ENCODE results near the gene FN1.

Gene FN1

DNA sequence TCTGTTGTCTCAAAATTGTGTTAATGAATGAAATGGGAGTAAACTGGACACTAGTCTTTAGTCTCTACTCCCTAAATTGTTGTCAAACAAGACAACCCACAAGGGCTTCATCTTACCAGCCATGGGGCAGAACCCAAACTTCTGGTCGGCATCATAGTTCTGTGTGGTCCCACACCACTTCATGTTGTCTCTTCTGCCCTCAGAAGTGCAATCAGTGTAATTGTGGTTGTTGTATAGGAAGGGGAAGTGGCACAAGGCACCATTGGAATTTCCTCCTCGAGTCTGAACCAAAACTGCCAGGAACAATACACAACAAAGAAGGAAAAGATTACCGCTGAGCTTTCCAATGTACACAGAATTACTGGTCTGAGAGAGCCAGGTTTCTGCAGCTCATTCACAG is 12.6 kb downstream of the FN1 start:
- DNase-seq (ENCODE audit: low spot score), result no peak
- H3K27ac Mint-ChIP-seq, result no peak overlapping the region
- H3K4me1 Mint-ChIP-seq (ENCODE audit: low read depth), result no peaks in the 10 kb centered on the region
- H3K9me3 Mint-ChIP-seq, result no peaks in the 10 kb centered on the region
- H3K36me3 Mint-ChIP-seq (ENCODE audit: low read depth), result no peaks in the 10 kb centered on the region
- H3K4me3 Mint-ChIP-seq, result no peak overlapping the region
- peaks cover 16% of the 10 kb centered on the region for H3K27me3 Mint-ChIP-seq (ENCODE audit: low read depth)

DNA sequence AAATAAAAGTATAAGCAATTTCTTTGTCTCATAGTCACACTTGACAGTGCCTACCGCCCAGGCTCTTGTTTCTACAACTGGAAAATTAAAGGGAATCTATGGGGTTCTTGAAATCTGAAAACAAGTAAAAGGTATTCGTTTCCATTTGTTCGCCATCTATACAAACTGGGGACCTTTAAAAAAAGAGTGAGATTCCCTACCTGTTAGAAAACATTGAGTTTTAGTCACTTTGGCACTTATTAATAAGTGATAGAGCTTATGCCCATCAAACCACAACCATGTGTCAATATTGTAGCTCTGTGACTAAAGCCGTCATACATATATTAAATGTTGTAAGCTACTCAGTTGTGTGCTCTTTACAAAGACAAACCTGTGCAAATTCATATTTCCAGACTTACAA is 13.2 kb downstream of the FN1 start:
- Mint-ChIP-seq H3K4me3 (no peak overlapping the region), H3K4me1 (ENCODE audit: low read depth) (no peaks in the 10 kb centered on the region), H3K27ac (no peak overlapping the region), H3K9me3 (no peaks in the 10 kb centered on the region), H3K36me3 (ENCODE audit: low read depth) (no peaks in the 10 kb centered on the region), H3K27me3 (ENCODE audit: low read depth) (peaks cover 14% of the 10 kb centered on the region)
- DNase-seq (ENCODE audit: low spot score), result no peak

DNA sequence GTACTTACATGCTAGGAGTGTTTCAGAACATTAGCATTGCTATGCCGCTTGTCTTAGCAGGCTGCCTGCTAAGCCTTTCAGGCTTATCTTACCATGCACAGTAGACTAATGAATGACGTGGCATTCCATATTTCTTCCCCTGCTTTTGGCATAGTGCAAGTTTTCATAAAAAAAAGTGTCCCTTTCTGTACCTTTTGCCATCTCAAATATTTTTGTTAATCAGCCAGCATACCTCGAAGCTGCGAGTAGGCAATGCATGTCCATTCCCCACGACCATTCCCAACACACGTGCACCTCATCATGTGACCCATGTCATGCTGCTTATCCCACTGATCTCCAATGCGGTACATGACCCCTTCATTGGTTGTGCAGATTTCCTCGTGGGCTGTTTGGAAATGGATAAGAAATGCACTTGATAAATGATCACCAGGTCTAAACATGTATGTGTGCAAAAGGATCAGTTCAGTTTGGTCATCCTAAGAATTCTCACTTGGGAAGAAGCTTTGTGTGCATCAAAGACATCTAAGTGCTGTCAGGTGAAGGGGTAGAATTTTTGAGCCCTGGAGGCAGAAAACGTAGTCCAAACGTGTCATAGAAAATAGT is 13.9 kb downstream of the FN1 start:
- no peak for DNase-seq (ENCODE audit: low spot score)
- Mint-ChIP-seq H3K4me1 (ENCODE audit: low read depth) (no peaks in the 10 kb centered on the region), H3K9me3 (no peaks in the 10 kb centered on the region), H3K27ac (no peak overlapping the region), H3K36me3 (ENCODE audit: low read depth) (no peaks in the 10 kb centered on the region), H3K27me3 (ENCODE audit: low read depth) (peaks cover 16% of the 10 kb centered on the region), H3K4me3 (no peak overlapping the region)

DNA sequence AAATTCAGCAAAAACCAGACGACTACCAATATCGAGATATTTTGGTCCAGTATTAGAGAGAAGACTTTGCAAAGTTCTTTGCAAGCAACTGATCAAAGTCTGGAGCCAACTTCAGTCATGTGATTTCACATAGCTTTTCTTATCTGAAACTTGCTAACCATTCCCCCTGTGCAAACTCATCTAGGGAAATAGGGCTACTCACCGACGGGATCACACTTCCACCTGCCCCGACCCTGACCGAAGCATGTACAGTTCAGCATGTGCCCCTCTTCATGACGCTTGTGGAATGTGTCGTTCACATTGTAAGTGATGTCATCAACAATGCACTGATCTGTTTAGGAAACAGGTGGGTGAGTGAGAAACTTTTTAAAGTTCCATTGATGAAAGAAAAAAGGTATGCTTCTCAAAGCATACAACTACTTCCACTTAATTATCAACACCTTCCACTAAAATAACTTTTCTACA is 15.4 kb downstream of the FN1 start:
- H3K27me3 Mint-ChIP-seq (ENCODE audit: low read depth), result peaks cover 16% of the 10 kb centered on the region
- H3K4me1 Mint-ChIP-seq (ENCODE audit: low read depth), result no peaks in the 10 kb centered on the region
- no peak overlapping the region for H3K4me3 Mint-ChIP-seq
- no peaks in the 10 kb centered on the region for H3K36me3 Mint-ChIP-seq (ENCODE audit: low read depth)
- no peaks in the 10 kb centered on the region for H3K9me3 Mint-ChIP-seq
- DNase-seq (ENCODE audit: low spot score), result no peak
- H3K27ac Mint-ChIP-seq, result no peak overlapping the region

DNA sequence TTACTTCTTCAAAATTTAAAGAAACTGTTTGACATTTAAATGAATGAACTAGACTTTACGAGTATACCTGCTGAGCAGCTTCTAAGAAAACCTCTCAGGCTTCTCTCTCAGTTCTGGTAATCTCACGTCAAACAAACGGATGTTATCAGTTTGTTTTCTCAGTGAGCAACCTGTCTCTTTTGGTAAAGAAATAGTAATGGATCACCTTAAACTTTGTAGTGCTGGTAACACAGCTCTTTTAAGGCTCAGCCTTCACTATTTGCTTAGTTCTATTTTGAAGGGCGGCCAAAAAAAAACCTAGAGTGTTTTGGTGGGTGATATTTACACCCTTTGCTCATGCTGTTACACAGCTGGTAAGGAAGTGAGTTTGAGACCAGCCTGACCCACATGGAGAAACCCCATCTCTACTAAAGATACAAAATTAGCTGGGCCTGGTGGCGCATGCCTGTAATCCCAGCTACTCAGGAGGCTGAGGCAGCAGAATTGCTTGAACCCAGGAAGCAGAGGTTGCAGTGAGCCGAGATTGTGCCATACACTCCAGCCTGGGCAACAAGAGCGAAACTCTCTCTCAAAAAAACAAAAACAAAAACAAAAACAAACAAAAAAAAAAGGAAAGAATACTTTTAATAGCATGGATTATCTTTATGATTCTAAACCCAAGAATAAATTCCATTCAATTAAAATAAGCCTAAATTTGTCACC is 15.9 kb downstream of the FN1 start:
- no peaks in the 10 kb centered on the region for H3K9me3 Mint-ChIP-seq
- no peak overlapping the region for H3K4me3 Mint-ChIP-seq
- H3K27me3 Mint-ChIP-seq (ENCODE audit: low read depth), result peaks cover 14% of the 10 kb centered on the region
- H3K27ac Mint-ChIP-seq, result no peak overlapping the region
- no peaks in the 10 kb centered on the region for H3K36me3 Mint-ChIP-seq (ENCODE audit: low read depth)
- H3K4me1 Mint-ChIP-seq (ENCODE audit: low read depth), result no peaks in the 10 kb centered on the region
- no peak for DNase-seq (ENCODE audit: low spot score)

DNA sequence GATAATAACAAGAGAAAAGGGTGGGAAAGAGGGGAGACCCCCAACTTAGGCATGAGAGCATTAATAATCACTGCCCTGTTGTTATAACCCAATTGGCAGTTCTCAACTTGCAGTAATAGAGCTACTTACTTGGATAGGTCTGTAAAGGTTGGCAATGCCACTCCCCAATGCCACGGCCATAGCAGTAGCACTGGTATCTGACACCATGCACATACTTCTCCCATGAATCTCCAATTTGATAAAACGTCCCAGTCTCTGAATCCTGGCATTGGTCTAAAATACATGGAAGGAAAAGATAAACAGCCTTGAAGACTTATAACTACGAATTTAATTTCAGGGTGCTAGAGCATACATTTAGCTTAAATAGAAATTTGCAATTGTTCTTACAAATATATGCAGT is 16.8 kb downstream of the FN1 start:
- Mint-ChIP-seq H3K9me3 (no peaks in the 10 kb centered on the region), H3K4me3 (no peak overlapping the region), H3K4me1 (ENCODE audit: low read depth) (no peaks in the 10 kb centered on the region), H3K27ac (no peak overlapping the region), H3K27me3 (ENCODE audit: low read depth) (peaks cover 18% of the 10 kb centered on the region), H3K36me3 (ENCODE audit: low read depth) (no peaks in the 10 kb centered on the region)
- no peak for DNase-seq (ENCODE audit: low spot score)

DNA sequence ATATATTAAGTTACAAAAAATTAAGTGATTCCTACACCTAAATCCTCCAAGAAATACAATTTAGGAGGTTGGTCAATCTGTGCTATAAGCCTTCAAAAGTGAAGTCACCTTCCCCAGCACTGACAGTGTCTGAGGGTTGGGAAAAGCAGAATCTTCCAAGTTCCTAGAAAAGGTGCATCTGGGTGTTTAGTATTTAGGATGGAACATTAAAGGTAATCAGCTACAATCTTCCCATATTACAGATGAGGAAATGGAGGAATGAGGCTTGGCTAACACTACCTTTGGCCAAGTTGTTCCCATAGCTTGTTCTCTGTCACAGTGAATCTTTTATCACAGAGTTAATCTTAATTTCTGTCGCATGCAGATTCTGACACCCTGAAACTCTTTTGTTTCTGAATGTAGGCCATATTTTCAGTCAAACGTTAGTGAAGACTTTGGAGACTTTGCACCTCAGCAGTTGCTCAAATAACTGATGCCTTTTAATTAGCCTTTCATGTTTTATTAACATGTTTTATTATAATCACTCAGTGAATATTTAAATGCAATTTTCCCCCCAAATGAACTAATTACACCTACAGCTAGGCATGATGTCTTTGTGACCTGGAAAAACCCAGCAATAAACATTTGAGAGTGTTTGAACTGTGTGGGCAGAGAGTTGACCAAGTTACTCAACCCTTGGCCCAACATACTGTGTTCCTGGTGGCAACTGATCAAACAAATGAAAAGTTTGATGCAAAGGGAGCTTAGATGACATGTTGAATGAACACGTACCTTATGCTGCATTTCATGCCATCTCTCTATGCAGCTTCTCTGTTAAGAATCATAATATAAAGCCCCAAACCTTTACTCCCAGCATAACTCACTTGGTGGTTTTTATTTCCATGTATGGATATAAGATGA is 17.6 kb downstream of the FN1 start:
- Mint-ChIP-seq H3K27me3 (ENCODE audit: low read depth) (peaks cover 24% of the 10 kb centered on the region), H3K4me1 (ENCODE audit: low read depth) (no peaks in the 10 kb centered on the region), H3K9me3 (no peaks in the 10 kb centered on the region), H3K4me3 (no peak overlapping the region), H3K36me3 (ENCODE audit: low read depth) (no peaks in the 10 kb centered on the region), H3K27ac (no peak overlapping the region)
- DNase-seq (ENCODE audit: low spot score), result no peak

DNA sequence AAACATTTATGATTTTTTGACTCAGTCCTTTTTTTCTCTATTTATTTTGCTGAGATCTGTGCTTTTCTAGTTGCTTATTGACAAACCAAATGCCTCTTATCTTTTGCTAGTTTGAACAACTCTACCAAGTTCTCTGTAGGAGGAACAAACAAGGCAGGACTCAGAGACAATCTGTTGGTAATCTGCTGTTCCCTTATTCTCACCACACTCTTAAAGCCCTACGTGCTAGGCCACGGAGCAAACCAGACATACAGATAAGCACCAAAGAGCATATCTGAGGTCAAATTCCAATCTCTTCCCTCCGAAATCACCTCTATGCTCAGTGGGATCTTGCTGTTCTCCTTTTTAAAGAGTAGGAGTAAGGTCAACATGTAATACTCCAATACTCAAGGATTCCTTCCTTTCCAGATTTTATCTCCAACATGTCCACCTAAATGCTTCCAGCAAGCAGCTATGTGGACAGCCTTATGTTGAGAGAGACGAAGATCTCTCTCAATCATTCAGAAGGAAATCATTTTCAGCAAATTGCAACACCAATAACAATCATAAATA is 18.4 kb downstream of the FN1 start:
- H3K27me3 Mint-ChIP-seq (ENCODE audit: low read depth), result peaks cover 21% of the 10 kb centered on the region
- H3K36me3 Mint-ChIP-seq (ENCODE audit: low read depth), result no peaks in the 10 kb centered on the region
- H3K4me1 Mint-ChIP-seq (ENCODE audit: low read depth), result no peaks in the 10 kb centered on the region
- DNase-seq (ENCODE audit: low spot score), result no peak
- H3K27ac Mint-ChIP-seq, result no peak overlapping the region
- no peaks in the 10 kb centered on the region for H3K9me3 Mint-ChIP-seq
- H3K4me3 Mint-ChIP-seq, result no peak overlapping the region

DNA sequence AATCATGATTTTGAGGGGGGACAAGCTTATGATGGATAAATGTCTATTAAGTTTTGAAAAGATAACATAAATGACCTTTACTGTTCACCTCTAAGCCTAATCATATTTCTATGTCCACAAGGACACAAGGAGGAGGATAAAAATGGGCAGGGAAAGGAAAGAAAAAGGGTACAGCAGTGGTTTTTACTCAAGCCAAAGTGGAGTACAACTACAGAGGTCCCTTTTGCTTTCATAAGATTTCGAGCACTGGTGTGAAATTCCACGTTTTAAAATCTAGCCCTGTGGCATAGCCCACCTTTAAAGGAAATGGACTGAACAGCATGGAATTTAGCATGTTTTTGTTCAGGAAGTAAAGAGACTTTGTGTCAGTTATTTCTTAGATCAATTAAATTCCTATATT is 19.2 kb downstream of the FN1 start:
- H3K4me3 Mint-ChIP-seq, result no peak overlapping the region
- H3K36me3 Mint-ChIP-seq (ENCODE audit: low read depth), result no peaks in the 10 kb centered on the region
- H3K27me3 Mint-ChIP-seq (ENCODE audit: low read depth), result peaks cover 15% of the 10 kb centered on the region
- no peaks in the 10 kb centered on the region for H3K4me1 Mint-ChIP-seq (ENCODE audit: low read depth)
- DNase-seq (ENCODE audit: low spot score), result no peak
- no peaks in the 10 kb centered on the region for H3K9me3 Mint-ChIP-seq
- no peak overlapping the region for H3K27ac Mint-ChIP-seq

DNA sequence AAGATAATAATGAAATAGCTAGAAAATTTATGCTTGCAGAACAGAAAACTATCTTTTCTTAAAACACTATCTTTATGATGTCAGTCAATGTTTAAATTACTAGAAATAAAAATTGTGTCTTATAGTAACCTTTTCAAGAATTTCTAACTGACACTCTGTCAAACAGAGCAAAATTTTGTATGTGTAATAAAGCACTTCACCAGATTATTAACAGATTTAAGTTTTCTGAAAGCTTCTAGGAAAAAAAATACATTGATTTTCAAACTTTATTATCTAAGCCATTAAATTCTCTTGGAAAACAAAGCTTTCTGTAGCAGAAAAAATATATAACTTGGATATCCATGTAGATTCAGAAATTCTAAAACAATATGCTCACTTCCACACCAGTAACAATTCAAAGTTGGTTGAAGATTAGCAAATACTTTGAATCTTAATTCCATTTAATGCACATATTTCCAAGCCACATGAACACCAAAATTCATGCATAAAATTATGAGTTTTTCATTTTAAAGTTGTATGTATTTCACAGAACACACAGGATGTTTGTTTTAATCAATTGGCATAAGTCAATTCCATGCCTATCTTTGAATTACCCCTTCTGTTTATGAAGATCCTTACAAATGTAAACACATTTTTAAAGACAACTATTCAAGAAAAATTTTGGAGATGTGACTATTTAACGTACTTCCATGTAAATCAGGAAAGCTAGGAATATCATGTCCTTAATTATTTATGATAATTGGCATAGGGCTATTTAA is 19.9 kb downstream of the FN1 start:
- H3K9me3 Mint-ChIP-seq, result no peaks in the 10 kb centered on the region
- DNase-seq (ENCODE audit: low spot score), result no peak
- no peak overlapping the region for H3K27ac Mint-ChIP-seq
- H3K4me3 Mint-ChIP-seq, result no peak overlapping the region
- H3K27me3 Mint-ChIP-seq (ENCODE audit: low read depth), result peaks cover 15% of the 10 kb centered on the region
- H3K4me1 Mint-ChIP-seq (ENCODE audit: low read depth), result no peaks in the 10 kb centered on the region
- H3K36me3 Mint-ChIP-seq (ENCODE audit: low read depth), result no peaks in the 10 kb centered on the region

DNA sequence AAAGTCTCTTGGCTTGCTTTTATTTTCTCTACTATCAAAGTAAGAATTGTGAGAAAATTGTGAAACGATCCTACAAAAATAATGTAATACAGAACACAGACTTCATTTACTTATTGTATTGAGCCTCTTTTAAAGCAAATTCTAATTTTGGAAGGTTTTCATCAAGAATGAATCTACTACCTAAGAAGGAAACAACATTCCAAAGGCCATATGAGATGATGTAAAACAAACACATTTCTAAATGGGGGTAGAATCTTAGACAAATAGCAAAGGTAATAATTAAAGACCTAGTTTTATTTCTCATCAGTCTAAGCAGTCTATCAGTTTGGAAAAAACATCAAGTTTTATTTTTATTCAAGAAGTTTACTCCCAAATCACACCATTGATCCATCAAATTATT is 20.6 kb downstream of the FN1 start:
- no peak for DNase-seq (ENCODE audit: low spot score)
- Mint-ChIP-seq H3K4me3 (no peak overlapping the region), H3K36me3 (ENCODE audit: low read depth) (no peaks in the 10 kb centered on the region), H3K9me3 (no peaks in the 10 kb centered on the region), H3K27me3 (ENCODE audit: low read depth) (peaks cover 15% of the 10 kb centered on the region), H3K4me1 (ENCODE audit: low read depth) (no peaks in the 10 kb centered on the region), H3K27ac (no peak overlapping the region)

DNA sequence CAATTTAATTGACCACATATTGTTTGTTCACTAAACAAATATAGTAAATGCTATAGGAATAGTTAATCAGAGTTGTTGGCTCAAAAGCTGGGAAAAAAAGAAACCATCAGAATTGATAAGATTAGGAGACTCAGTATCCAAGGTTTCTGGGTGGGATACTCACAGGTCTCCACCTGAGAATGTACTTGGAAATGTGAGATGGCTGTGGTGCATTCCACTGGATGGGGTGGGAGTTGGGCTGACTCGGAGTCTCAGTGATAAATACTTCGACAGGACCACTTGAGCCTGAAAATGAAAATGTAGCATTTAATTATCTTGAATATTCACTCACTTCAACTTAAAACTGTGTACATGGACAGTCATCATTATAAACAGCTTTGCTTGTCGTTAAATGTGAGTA is 21.2 kb downstream of the FN1 start:
- H3K36me3 Mint-ChIP-seq (ENCODE audit: low read depth), result no peaks in the 10 kb centered on the region
- H3K4me1 Mint-ChIP-seq (ENCODE audit: low read depth), result no peaks in the 10 kb centered on the region
- H3K27me3 Mint-ChIP-seq (ENCODE audit: low read depth), result peaks cover 15% of the 10 kb centered on the region
- no peak overlapping the region for H3K27ac Mint-ChIP-seq
- no peak overlapping the region for H3K4me3 Mint-ChIP-seq
- no peaks in the 10 kb centered on the region for H3K9me3 Mint-ChIP-seq
- DNase-seq (ENCODE audit: low spot score), result no peak

DNA sequence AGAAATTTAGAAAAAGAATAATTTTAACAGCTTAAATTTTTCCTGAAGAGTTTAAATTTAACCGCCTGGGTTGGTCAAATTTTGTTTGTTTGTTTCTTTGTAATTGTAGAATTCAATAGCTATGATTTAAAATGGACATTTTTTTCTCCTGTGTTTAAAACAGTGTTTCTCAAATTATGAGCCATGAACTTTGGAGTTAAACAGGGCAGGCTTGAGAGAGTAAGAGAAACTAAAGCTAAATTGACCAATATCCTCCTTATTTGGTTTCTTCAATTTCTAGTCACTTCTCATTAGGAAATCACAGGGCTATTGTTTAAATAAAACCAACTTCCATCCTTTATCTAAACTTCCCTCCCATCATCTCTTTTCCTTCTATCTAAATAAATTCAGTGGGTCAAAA is 21.9 kb downstream of the FN1 start:
- no peaks in the 10 kb centered on the region for H3K4me1 Mint-ChIP-seq (ENCODE audit: low read depth)
- no peak overlapping the region for H3K27ac Mint-ChIP-seq
- no peak for DNase-seq (ENCODE audit: low spot score)
- H3K4me3 Mint-ChIP-seq, result no peak overlapping the region
- H3K9me3 Mint-ChIP-seq, result no peaks in the 10 kb centered on the region
- H3K27me3 Mint-ChIP-seq (ENCODE audit: low read depth), result peaks cover 15% of the 10 kb centered on the region
- H3K36me3 Mint-ChIP-seq (ENCODE audit: low read depth), result no peaks in the 10 kb centered on the region

DNA sequence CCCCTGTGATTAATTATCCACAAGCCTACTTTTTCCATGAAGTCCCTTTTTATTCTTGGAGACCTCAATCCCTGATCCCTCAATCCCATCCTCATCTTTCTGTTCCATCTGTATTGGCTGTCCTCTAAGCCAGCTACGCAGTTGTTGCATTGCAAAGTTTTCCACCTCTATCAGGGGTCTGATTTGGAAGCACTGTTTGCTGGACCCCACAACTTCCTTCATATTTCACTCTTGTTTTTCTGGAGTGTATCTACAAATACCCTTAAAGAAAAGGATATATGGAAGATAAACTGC is 22.4 kb downstream of the FN1 start:
- Mint-ChIP-seq H3K36me3 (ENCODE audit: low read depth) (no peaks in the 10 kb centered on the region), H3K4me3 (no peak overlapping the region), H3K9me3 (no peaks in the 10 kb centered on the region), H3K27ac (no peak overlapping the region), H3K4me1 (ENCODE audit: low read depth) (no peaks in the 10 kb centered on the region), H3K27me3 (ENCODE audit: low read depth) (peaks cover 15% of the 10 kb centered on the region)
- DNase-seq (ENCODE audit: low spot score), result no peak

All from T-helper 2 cell treated with Interferon-gamma antibody and Interleukin-4, amounts not matched to agents 5 μg/mL and 100 μg/mL, for 36 hours (primary cell).